Activated naive CD4-positive, alpha-beta T cell (primary cell): ENCODE measurements around the gene POP7.

Experiments used
- DNase-seq, 4 experiments: peaks; one replicate each; lab custom pipeline; 2025; lab: John Stamatoyannopoulos, UW

The POP7 gene

GRCh38 chr7:100726996-100727761 lies 21.3 kb downstream of the POP7 start:
- no peak for DNase-seq

- DNase-seq, result no peak
Measured at GRCh38 chr7:100728196-100728595, 22.3 kb downstream of the POP7 start.

- no peak for DNase-seq
Measured at GRCh38 chr7:100730136-100730800, 24.3 kb downstream of the POP7 start.

GRCh38 chr7:100731937-100732636 lies 26.2 kb downstream of the POP7 start:
- DNase-seq, result no peak

GRCh38 chr7:100735730-100736129 lies 29.8 kb downstream of the POP7 start:
- no peak for DNase-seq

GRCh38 chr7:100736671-100737070 lies 30.8 kb downstream of the POP7 start:
- DNase-seq, result no peak

- no peak for DNase-seq
Measured at GRCh38 chr7:100739934-100740333, 34.0 kb downstream of the POP7 start.

- no peak for DNase-seq
Measured at GRCh38 chr7:100744605-100745004, 38.7 kb downstream of the POP7 start.

GRCh38 chr7:100745184-100745583 lies 39.3 kb downstream of the POP7 start:
- DNase-seq, result no peak

GRCh38 chr7:100752994-100753393 lies 47.1 kb downstream of the POP7 start:
- no peak for DNase-seq

GRCh38 chr7:100753750-100754149 lies 47.8 kb downstream of the POP7 start:
- no peak for DNase-seq
